Measurements from ENCODE around the gene MAGI2.

The MAGI2 gene

GRCh38 chr7:78386520-78386919 lies 1066.9 kb downstream of the MAGI2 start:
- Histone ChIP-seq H3K4me2 (ENCODE audit: low read length) (no peak overlapping the region), H3K9me3 (ENCODE audit: control insufficient read depth, insufficient read depth, low read length) (no peaks in the 10 kb centered on the region), H3K9me2 (replicated peaks; ENCODE audit: control insufficient read depth, low read length) (no peaks in the 10 kb centered on the region), H3K79me2 (ENCODE audit: control insufficient read depth, low read length) (no peaks in the 10 kb centered on the region), H3K36me3 (ENCODE audit: control insufficient read depth, low read length) (no peaks in the 10 kb centered on the region), H3K4me3 (ENCODE audit: low read length) (no peak overlapping the region), H3F3A (ENCODE audit: control insufficient read depth, insufficient read depth) (no peaks in the 10 kb centered on the region), H3K27me3 (ENCODE audit: control insufficient read depth, low read length) (no peaks in the 10 kb centered on the region), H3K4me1 (ENCODE audit: control insufficient read depth, low read length) (no peaks in the 10 kb centered on the region), H4K20me1 (ENCODE audit: control insufficient read depth, insufficient read depth, low read depth, low read length) (no peaks in the 10 kb centered on the region), H3K27ac (ENCODE audit: low read depth, low read length) (no peak overlapping the region)
- TF ChIP-seq CTCF (IDR thresholded peaks at IDR 0.05; ENCODE audit: low read depth, low read length, poor library complexity, severe bottlenecking) (no peak), EZH2phosphoT487 (IDR thresholded peaks at IDR 0.05; ENCODE audit: borderline replicate concordance, low read length) (no peak)

GRCh38 chr7:78383096-78383880 lies 1070.2 kb downstream of the MAGI2 start:
- H3K27ac ChIP-seq (ENCODE audit: low read depth, low read length), result no peak overlapping the region
- no peaks in the 10 kb centered on the region for H3K9me2 ChIP-seq (replicated peaks; ENCODE audit: control insufficient read depth, low read length)
- no peak overlapping the region for H3K4me2 ChIP-seq (ENCODE audit: low read length)
- no peak overlapping the region for H3K4me3 ChIP-seq (ENCODE audit: low read length)
- no peaks in the 10 kb centered on the region for H3F3A ChIP-seq (ENCODE audit: control insufficient read depth, insufficient read depth)
- no peak for TF ChIP-seq CTCF (IDR thresholded peaks at IDR 0.05; ENCODE audit: low read depth, low read length, poor library complexity, severe bottlenecking)
- TF ChIP-seq EZH2phosphoT487 (IDR thresholded peaks at IDR 0.05; ENCODE audit: borderline replicate concordance, low read length), result no peak
- H4K20me1 ChIP-seq (ENCODE audit: control insufficient read depth, insufficient read depth, low read depth, low read length), result no peaks in the 10 kb centered on the region
- H3K79me2 ChIP-seq (ENCODE audit: control insufficient read depth, low read length), result no peaks in the 10 kb centered on the region
- no peaks in the 10 kb centered on the region for H3K9me3 ChIP-seq (ENCODE audit: control insufficient read depth, insufficient read depth, low read length)
- no peaks in the 10 kb centered on the region for H3K36me3 ChIP-seq (ENCODE audit: control insufficient read depth, low read length)
- H3K27me3 ChIP-seq (ENCODE audit: control insufficient read depth, low read length), result no peaks in the 10 kb centered on the region
- no peaks in the 10 kb centered on the region for H3K4me1 ChIP-seq (ENCODE audit: control insufficient read depth, low read length)

GRCh38 chr7:78379148-78379547 lies 1074.3 kb downstream of the MAGI2 start:
- H4K20me1 ChIP-seq (ENCODE audit: control insufficient read depth, insufficient read depth, low read depth, low read length), result no peaks in the 10 kb centered on the region
- H3K79me2 ChIP-seq (ENCODE audit: control insufficient read depth, low read length), result no peaks in the 10 kb centered on the region
- H3F3A ChIP-seq (ENCODE audit: control insufficient read depth, insufficient read depth), result no peaks in the 10 kb centered on the region
- no peak overlapping the region for H3K4me3 ChIP-seq (ENCODE audit: low read length)
- no peaks in the 10 kb centered on the region for H3K27me3 ChIP-seq (ENCODE audit: control insufficient read depth, low read length)
- TF ChIP-seq CTCF (IDR thresholded peaks at IDR 0.05; ENCODE audit: low read depth, low read length, poor library complexity, severe bottlenecking) (no peak), EZH2phosphoT487 (IDR thresholded peaks at IDR 0.05; ENCODE audit: borderline replicate concordance, low read length) (no peak)
- H3K4me2 ChIP-seq (ENCODE audit: low read length), result no peak overlapping the region
- no peak overlapping the region for H3K27ac ChIP-seq (ENCODE audit: low read depth, low read length)
- no peaks in the 10 kb centered on the region for H3K4me1 ChIP-seq (ENCODE audit: control insufficient read depth, low read length)
- no peaks in the 10 kb centered on the region for H3K36me3 ChIP-seq (ENCODE audit: control insufficient read depth, low read length)
- no peaks in the 10 kb centered on the region for H3K9me3 ChIP-seq (ENCODE audit: control insufficient read depth, insufficient read depth, low read length)
- no peaks in the 10 kb centered on the region for H3K9me2 ChIP-seq (replicated peaks; ENCODE audit: control insufficient read depth, low read length)
